NCI-H1092 treated with DMSO at 0.1 percent for 48 hours (cell line): Measurements from ENCODE around the gene DAG1.

ENCODE experiments used
- DNase-seq: peaks from one replicate; lab custom pipeline; 2025; lab: John Stamatoyannopoulos, UW

The DAG1 gene

DNA sequence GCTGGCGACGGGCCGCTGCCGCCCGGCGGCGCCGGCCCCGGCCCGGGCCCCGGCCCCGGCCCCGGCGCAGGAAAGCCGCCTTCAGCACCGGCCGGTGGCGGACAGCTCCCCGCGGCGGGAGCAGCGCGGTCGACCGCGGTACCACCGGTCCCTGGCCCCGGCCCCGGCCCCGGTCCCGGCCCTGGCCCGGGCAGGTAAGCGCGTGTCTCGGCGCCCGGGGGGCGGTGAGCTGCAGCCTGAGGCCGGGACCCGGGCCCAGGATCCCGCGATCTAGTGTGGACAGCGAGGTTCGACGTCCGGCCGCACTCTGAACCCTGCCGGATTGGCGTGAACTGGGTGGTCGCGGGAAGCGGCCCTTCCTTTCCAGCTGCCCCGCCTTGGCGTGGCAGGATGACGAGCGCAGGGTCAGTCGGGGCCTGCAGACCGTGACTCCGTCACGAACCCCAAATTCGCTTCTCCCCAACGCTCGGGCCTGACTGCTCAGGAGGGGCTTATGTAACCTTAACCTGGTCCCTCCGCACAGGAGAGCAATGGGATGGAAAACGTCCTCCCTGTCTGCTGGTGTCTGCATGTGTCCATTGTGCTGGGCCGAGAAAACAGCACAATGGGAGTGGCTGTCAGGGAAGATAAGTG is 84.7 kb downstream of the DAG1 start:
- no peak for DNase-seq

DNA sequence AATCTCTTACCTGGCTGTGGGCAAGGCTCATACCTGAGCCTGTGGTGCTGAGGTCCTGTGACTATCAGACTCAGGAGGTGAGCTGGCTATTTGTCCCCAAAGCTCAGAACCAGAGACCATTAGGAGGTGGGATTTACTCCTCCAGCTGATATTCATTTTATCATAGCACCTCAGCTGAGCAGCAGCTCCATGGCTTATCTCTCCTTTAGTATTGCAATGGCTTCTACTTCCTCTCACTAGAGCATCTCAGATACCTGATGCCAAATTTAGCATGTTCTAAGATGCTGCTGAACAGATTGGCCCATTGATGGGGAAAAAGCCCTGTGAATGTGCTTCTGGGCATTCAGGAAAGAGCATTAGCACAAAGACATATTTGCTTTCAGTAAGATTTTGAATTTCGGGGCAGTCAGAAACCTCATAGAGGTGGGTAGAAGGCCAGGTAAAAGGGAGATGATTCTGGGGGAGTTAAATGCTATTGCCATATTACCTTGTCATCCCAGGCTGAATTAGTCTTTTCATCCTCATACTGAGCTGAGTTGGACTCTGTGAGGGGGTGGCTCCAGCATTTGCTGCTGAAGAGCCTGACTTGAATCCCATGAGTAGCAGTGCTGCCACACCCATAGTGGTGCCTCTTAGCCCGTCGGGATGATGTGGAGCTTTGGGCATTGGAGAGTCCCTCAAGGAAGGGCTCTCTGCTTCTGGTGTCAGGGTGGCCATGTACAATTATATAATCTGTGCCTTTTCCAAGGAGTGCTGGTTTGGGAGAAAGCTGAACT is 86.6 kb downstream of the DAG1 start:
- DNase-seq: no peak

DNA sequence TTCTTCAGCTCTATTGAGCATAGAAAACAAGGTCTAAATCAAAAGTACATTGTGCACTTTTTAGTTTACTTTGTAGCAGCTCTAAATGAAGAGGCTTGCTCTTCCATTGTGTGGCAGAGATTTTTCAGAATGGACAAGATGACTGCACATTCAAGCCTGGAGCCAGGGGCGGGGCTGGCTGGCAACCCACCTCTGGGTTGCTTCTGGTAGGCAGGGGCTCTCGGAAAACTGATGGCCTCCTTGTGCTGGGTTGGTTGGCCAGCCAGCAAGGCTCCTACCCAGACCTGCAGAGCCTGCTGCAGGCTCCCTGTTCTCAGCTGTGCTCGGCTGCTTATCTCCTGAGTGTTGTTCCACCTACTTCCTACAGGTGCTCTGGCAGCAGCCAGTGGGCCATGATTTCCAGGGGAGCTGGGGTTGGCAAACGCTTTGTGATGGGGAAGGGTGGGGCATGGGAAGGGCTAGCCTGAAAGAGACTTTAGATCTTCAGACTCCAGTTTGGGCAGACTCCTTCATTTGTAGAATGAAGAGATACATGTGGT is 93.0 kb downstream of the DAG1 start:
- no peak for DNase-seq

GRCh38 chr3:49563766-49564165 is 93.7 kb downstream of the DAG1 start:
- DNase-seq: no peak

GRCh38 chr3:49566312-49566711 is 96.2 kb downstream of the DAG1 start:
- no peak for DNase-seq

DNA sequence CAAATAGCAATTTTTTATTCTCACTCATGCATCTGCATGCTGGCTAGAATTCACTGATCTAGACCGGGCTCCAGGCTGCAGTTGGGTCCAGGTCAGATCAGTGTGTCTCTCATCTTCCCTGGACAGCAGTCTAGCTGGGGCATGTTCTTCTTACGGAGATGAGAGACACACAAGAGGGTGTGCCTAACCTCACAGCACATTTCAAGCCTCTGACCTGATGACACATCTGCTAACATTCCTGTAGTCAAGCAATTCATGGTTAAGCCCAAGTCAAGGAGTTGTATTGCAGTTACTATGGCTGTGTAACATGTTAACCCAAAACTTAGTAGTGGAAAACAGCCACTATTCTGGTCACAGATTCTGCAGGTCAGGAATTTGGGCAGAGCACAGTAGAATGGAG is 97.3 kb downstream of the DAG1 start:
- no peak for DNase-seq

DNA sequence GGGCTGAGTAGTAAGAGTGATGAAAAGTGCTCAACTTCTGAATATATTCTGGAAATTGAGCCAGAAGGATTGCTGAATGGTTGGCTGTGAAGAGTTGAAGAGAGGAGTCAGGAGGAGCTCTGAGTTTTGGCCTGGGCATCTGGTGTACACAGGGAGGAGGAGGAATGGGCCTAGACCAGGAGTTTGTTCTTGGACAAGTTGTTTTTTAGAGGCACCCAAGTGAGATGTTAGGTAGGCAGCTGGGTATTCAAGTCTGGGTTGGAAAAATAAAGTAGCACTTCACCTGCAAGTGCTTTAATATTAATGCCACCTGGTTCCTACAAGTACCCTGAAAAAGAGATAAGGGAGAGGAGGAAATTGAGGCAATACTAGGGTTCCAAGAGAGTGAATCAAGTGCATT is 98.9 kb downstream of the DAG1 start:
- DNase-seq: no peak

GRCh38 chr3:49570028-49570654 is 100.1 kb downstream of the DAG1 start:
- DNase-seq: peak; percentile 30

DNA sequence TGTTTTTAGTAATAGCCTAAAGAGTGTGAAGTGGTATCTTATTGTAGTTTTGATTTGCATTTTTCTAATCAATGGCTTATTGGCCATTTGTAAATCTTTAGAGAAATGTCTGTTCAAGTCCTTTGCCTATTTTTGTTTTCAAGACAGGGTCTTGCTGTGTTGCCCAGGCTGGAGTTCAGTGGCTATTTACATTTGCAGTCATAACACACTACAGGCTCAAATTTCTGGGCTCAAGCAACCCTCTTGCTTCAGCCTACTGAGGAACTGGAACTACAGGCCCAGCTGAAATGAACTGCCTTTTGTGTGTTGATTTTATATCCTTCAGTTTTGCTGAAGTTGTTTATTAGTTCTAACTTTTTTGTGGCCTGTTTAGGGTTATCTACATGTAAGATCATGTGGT is 112.1 kb downstream of the DAG1 start:
- no peak for DNase-seq
